Ovary (tissue), 3 donors: ENCODE measurements around the gene WNT9B.

Experiments
- CTCF ChIP-seq, 3 donors: fragments of 450-650 bp in 2 of 3; fragments of 200-600 bp in 1 of 3; IDR thresholded peaks; one replicate each; pipeline versions ENCODE4 v1.5.1 to v1.8.0; 2016 to 2022; ENCODE audit warnings: antibody characterized with exemption in 3 of 3, mild to moderate bottlenecking in 1 of 3
- EP300 ChIP-seq: sonication (generic); formaldehyde crosslinking; IDR thresholded peaks from one replicate; pipeline ENCODE4 v1.6.1; 2017; ENCODE audit warnings: antibody characterized with exemption
- POLR2A ChIP-seq: fragments of 450-650 bp; IDR thresholded peaks from one replicate; pipeline ENCODE4 v1.6.1; 2017; ENCODE audit warnings: antibody characterized with exemption, mild to moderate bottlenecking, moderate library complexity
- donor health status: DM: no; HTN: no; CAD: no.

GRCh38 chr17:46819906-46820351 is 31.5 kb upstream of the WNT9B start:
- TF ChIP-seq CTCF (IDR thresholded peaks at IDR 0.05) (no peak), POLR2A (no peak), EP300 (no peak)
